GM21786 (cell line): ENCODE results near the gene SMAD1.

Experiments
- ATAC-seq: cut with Tn5 transposase; IDR thresholded peaks from one replicate; pipeline ENCODE4 v1.9.1; 2021; ENCODE audit not compliant: unreplicated experiment

SMAD1 gene

DNA sequence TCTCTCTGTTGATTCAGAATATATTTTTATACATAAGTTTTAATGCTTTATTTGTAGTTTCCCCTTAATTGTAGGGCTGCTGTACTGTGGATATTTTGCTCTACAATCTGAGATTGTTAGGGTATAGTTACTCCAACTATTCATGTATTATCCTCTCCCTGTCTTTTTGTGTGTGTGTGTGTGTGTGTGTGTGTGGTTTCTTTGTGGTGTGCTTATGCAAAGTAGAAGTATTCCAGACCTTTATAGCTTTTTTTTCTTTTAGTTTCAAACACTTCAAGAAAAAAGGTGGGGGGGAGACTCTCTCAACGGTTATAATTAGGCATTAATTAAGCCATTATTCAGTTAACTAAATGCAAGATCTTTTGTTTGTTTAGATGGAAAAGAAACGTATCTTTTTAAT, 6.7 kb downstream of the SMAD1 start:
- ATAC-seq, result no peak

DNA sequence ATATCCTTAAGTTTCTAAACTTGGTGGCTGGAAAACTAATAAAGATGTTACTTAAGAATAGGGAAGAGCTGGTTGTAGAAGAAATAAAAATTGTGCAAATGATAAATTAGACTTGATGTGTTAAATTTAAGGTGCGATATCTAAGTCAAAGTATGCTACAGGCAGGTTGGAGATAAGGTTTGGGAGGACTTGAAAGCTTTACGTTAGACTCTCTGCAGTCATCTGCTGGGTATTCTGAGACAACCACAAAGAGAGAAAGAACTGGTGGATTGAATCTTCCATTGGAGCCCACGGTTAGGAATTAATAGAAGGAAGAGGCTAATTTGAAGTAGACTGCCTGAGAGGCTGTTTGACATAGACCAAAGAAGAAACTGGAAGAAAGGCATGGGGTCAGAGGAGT, 7.9 kb downstream of the SMAD1 start:
- ATAC-seq, result no peak

DNA sequence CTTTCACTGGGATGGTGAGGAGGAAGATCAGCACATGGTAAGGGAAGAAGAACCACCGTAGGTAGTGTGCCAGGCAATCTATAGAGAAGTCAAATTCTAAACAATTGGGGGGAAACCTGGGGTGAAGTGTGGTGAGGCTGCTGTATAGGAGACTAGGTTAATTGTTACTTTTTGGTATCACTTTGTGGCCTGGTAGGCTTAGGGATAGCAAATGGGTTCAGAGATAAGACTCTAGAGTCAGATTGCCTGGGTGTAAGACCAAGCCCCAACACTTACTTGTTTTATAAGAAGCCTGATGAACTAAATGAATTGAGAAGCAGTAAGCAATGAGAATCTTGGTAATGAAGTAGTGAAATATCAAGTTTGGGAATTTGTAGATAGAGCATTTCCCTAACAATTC, 8.7 kb downstream of the SMAD1 start:
- ATAC-seq, result no peak

DNA sequence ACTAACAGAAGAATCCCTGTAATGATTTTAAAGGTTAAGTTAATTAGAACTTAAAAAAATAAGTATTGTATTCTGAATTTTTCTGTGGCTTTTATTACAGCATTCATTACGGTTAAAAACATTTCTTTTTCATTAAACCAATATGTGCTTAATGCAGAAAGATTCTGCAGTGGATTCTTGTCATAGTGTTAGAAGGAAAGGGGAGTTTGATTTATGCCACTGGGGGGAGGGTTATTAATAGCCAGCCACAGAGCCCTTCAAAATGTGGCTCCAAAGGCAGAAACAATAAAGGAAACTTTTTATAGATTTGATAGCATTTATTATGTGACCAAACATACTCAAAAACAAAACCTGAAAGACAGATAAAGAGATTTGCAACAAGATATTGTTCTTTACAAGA, 9.1 kb downstream of the SMAD1 start:
- ATAC-seq, result no peak

DNA sequence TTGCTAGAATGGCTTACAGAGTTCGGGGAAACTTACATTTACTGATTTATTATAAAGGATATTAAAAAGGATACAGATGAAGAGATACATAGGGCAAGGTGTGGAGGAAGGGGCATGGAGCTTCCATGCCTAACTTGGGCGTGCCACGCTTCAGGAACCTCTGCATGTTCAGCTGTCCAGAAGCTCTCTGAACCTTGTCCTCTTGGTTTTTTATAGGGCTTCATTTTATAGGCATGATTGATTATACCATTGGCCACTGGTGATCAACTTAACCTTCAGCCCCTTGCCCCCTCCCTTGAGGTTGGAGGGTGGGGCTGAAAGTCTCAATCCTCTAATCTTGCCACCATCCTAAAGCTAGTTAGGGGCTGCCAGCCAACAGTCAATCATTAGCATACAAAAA, 10.7 kb downstream of the SMAD1 start:
- ATAC-seq, result no peak

DNA sequence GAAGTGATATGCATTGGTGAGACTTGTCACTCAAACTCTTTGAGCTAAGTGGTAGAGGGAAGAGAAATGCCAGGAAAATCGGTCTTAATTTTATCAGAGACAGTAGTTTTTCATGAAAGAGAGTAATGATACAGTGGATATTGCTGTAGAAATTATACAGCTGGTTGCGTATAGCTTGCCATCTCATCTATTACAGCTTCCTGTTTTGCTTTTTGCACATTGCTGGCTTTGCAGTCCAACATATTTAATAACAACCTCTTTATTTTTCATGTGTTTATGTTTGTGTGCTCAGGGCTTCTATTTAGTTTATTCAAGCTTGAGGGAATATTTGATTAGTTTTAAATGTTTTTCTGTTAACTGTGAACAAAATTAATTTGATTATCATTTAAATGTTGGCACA, 11.5 kb downstream of the SMAD1 start:
- no peak for ATAC-seq

DNA sequence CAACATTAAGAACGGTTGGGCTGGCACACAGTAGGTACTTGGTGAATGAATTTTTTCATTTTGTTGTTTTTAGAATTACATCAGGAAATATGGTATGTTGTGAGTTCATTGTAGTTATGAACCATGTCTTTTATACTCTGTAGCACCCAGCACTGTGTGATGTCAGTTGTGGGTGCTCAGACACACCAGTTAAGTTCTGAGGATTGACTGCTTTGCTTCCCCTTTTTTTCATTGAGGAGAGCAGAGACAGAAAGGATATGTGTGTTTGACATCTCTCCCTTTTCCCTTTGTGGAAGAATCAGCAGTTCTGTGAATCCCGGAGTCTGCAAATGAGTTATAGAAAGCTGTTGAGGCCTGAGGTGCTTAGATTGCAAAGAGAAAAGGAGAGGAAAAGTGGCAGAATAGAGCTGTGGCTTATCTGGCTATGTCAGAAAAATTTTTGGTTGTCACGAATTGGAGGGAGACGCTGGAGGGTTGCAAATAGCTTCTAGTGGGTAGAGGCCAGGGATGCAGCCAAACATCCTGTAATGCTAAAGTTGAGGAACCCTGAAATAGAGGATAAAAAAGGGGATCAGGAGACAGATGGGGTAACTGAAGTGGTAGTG, 13.1 kb downstream of the SMAD1 start:
- no peak for ATAC-seq

DNA sequence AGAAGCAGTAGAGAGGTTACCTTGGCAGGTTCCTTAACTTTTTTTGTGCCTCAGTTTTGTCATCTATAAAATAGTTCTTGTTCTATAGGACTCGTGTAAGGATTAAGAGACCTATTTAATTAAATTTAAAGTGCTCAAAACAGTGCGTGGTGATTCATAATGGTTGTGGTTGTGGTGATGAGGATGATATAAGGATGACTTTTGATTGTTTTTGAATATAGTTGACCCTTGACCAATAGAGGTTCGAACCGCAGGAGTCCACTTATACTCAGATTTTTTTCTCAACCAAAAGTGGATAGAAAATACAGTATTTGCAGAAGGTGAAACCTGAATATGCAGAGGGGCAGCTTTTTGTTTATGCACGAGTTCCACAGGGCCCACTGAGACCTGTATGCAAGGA, 14.6 kb downstream of the SMAD1 start:
- ATAC-seq, result no peak

DNA sequence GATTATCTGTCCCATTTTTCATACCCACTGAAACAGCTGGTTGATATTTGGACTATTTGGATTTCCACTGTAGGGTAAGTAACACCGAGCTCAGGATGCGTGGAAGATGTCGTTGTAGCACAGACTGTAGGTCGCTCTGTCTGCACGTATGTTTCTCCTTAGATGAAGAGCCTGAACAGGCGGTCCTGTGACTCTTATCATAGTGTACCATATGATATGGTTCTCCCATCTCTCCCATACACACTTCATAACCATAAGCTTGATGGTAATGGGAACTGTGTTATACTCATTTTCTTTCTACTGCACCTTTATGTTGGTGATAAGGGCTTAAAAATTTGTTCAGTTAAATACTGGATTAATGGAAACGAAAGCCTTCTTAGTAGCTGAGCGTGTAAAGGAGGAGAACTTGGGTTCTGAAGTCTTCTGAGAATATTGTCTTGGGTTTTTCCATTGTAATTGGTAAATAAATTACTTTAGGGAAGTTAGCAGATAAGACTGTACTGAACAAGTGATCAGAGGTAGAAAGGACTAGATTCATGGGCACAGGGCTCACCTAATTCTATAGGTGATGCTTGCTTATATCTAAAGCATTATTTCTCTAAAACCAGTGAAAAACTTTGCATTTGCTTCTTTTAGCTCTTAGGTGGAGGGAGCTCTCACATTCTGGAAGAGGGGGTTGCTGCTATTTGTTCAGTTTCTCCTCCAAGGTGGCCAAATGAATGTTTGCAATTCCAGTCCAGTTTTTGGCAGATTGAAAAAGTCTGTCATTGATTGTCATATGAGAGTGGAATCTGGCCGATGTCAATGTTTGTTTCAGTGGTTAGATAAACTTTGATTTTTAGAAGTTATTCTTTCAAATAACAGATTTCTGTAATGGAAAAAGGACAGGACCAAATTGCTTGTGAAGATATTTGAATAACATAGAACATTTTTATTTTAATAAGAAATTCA, 15.8 kb downstream of the SMAD1 start:
- no peak for ATAC-seq

DNA sequence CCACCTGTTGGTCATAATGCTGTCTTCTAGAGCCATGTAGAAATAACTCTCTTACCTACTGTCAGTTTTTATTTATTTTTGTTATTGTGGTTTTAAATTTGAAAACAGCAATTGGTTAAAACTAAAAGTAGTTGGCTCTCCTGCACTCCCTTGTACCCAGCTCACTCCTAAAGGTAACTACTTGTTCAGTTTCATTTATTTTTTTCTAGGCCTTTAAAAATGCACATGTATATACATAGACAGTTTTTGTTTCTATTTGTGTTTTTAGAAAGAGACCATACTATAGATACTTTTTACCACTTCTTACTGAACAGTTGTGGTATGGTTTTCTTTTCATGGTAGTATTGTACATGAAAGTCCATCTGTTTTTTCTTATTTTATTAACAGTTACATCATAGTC, 16.8 kb downstream of the SMAD1 start:
- peak; percentile 76 for ATAC-seq

DNA sequence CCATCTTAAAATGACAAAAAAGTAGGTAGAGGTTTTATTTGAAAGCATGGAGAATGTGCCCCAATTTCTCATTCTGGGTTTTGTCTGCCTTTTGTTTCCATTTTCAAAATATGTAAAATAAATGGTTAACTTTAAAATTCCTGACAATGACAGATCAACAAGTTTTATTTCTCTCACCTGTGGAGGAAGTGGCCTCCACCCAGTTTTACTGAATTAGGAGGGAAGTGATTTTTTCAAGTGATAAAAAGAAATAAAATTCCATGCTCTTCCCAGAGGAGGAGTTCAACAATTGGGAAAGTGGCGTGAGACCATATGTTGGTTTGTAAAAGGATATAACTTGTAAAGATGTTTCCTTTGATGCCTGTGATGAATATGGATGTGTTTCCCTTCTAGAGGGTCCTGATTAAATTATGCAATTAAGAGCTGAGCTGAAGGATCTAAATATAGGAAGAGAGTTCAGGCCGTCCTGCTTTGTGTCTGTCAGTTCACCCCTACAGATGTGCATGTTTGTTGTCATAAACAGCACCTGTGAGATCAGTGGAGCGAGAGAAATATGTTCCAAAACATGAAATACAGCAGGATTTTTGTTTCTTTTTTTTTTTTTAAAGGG, 19.5 kb downstream of the SMAD1 start:
- peak; percentile 51 for ATAC-seq

DNA sequence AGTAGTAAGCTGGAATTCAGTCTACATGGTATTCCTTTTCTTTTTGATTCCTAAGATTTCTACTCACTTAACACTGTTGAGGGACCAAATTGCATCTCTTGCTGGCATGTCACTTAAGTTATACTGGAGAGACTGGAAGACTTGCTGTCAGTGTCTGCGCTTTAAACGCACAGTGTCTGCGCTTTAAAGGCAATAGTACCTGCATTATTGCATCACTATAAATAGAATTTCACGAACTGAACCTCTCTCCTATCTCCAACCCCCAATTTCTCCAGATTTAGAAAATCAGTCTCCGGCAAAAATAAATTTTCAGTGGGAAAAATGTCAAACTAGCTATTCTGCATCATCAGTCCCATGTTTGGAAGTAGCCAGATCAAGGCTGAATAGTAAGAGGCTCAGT, 21.2 kb downstream of the SMAD1 start:
- ATAC-seq, result no peak

DNA sequence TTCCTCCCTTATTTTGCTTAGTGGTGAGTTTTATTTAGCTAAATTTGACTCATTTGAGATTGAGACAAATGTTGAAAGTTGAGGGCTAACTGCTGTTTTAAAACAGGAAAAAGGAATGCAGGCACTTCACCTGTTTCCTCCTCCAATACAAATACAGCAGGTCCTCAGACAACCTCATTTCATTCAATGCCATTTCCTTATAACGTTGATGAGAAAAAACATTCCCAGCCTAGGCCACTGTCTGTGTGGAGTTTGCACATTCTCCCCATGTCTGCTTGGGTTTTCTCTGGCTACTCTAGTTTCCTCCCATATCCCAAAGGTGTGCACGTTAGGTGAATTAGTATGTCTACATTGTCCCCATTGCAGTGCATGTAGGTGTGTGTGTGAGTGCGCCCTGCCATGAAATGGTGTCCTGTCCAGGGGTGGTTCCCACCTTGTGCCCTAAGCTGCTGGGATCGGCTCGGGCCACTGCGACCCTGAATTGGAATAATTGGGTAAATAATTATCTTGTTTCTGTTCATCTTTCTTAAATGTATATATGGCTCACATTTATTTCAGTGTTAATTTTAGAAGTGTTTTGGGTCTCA, 21.9 kb downstream of the SMAD1 start:
- no peak for ATAC-seq

DNA sequence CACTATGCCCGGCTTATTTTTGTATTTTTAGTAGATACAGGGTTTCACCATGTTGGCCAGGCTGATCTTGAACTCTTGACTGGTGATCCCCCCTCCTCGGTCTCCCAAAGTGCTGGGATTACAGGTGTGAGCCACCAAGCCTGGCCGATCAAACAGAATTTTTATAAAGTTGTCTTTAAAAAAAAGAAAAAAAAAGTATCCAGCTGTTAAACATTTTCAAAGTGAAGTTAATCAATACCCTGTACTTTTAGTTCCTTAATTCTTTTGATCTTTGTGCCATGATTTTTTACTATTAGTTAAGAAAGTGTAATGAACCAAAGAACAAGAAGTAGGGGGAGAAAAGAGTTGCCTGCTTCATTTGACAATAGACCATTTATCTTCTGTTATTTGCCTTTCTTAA, 24.3 kb downstream of the SMAD1 start:
- no peak for ATAC-seq

DNA sequence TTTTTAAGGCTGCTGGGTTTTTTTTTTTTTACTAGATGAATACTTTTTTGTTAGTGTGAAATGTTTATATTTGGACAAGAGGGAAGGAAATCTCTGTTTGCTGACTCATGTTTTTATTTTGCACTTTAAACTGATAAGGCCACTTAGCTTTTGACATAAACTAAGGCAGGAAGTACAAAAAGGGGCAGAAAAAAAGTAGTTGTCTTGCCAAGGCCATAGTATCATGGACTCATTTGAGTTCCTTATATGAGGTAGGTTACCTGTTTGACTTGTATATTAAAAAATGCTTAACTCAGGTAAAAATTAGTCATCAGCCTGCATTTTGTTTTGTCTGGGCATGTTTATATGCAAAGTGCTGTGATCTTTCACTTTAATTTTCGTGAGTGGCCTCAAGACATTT, 26.0 kb downstream of the SMAD1 start:
- ATAC-seq, result no peak

DNA sequence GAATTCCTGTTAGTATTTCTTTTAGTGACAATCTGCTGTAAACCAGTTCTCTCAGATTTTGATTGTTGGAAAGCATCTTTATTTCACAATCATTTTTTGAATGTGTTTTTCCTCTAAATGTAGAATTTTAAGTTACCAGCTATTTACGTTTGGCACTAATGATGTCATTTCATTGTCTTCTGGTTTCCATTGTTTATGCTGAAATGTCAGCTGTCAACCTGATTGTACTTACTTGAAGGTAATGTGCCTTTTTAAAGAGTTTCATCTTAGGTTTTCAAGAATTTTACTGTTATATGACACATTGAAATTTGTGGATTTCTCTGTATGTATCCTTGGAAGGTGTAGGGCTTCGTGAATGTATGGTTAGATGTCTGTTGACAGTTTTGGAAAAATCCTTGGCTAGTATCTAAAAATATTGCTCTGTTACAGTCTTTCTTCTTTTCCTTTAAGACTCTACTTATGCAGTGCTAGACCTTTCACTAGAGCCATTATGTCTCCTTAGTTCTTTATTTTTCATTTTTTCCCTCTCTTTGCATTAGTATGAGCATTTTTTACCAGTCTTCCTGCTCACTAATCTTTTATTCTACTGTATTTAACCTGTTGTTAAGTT, 30.4 kb downstream of the SMAD1 start:
- no peak for ATAC-seq

DNA sequence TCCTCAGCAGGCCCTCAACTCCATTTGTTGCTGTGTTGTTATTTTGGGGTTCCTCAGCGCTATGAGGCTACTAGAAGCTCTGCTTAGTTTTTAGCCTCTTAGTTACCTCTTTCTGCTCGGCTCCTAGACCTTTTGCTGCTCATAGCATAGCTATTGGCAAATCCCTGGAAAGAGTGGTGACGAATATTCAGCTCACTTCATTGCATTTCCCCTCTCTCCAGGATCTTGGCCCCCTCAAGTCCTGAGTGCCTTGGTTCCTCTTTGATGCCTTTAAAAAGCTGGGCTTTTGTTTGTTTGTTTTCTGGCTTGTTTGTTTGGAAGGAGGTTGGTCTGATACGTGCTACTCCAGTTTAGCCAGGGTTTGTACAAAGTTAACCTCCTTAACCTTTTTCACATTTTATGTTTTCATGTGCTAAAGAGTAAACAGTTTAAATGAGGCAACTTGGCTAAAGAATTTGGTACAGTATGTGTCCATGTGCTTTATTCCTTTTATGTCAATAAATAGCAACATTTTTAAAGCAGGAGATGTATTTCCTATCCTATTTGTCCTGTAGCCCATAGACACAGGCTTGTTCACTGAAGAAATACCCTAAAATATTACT, 31.5 kb downstream of the SMAD1 start:
- no peak for ATAC-seq

DNA sequence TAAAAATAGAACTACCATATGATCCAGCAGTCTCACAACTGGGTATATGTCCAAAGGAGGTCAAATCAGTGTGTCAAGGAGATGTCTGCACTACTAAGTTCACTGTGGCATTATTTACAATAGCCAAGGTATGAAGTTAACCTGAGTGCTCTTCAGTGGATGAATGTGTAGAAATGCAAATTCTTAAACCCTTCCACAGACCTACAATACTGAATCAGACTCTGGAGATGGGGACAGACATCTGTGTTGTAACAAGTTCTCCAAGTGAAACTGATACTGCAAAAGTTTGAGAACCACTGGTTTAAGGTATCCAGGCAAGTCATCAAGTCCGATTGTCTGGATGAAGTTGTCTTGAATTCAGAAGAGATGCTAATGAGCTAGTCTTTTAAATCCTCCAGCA, 38.5 kb downstream of the SMAD1 start:
- no peak for ATAC-seq

DNA sequence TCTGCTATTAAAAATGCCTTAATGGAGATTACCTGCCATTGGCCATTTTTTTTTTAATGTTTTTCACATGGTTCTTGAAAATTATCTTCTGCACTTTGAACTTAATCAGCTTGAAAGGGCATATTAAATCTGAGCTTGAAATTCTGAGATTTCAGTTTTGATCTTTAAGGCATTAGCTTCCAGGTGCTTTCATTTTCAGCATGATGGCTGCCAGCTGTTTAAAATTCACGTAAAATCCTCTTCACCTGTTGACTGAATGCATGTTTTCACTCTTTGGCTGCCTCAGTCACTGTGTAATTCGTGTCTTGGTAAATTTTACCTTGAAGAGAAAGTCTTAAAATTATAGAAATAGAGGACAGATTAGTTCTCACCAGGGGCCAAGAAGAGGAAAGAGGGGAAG, 39.6 kb downstream of the SMAD1 start:
- ATAC-seq, result no peak

DNA sequence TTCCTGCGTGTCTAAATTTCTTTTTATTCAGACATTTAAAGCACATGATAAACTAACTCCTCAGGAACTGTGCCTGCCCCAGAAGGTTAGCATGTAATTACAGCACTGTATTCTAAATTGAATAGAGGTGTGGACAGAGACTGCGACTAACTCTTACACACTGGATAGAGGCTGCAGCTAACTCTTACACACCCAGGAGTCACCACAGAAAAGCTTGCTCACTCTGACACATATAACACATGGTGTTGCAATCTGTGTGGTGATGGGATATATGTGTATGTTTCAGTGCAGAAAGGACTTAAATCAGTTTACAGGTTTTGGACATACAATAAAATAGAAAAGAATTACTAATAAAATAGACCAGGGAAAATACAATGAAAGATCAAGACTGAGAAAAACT, 41.5 kb downstream of the SMAD1 start:
- ATAC-seq, result no peak

DNA sequence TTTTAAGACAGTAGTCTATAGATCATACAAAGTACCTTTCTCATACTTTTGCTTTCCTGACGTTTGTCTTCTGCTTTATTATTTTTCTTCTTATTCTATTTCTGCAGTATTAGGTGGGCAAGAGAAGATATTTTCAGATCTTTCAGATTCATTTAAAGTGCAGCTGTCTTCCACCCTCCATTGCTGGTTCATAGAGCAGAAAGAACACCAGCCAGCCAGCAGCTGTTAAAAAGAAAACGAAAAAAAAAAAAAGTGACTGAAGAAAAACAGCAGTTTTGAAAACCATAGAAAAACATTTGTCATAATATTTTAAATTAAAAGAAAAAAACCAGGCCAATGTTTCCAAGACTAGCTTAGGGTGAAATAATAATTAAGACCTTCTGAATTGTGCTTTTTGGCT, 42.9 kb downstream of the SMAD1 start:
- no peak for ATAC-seq
